Measurements from ENCODE around the gene PCDHGB6. TPM values are rescaled to one million over a fixed set of nuclear protein-coding genes. Genes with fewer than 3 reads are reported as not detected.
"Not testable (repeated sequence)": the region's sequence is repeated elsewhere in the genome, so short reads cannot be mapped to it uniquely, and the experiment has no call there.

The PCDHGB6 gene
- total RNA-seq (10 to 100 TPM in 1 of 2 donors, 1 to 10 TPM in 1; 10.0 to 10.6 TPM), polyA plus RNA-seq (ENCODE audit: insufficient read length in 2 of 2) (10 to 100 TPM; 22.0 to 25.7 TPM)
- long read RNA-seq, donor 1, full-length matches to known transcripts, result 15 of 15 reads
- long read RNA-seq, donor 1, partial matches to known transcripts, result 0 of 15 reads
- long read RNA-seq, donor 1, other reads (novel, unspliced or antisense), result 0 of 15 reads
- long read RNA-seq, donor 2, full-length matches to known transcripts, result 15 of 15 reads
- long read RNA-seq, donor 2, partial matches to known transcripts, result 0 of 15 reads
- long read RNA-seq, donor 2, other reads (novel, unspliced or antisense), result 0 of 15 reads
- long read RNA-seq, donor 3, full-length matches to known transcripts, result 14 of 14 reads
- long read RNA-seq, donor 3, partial matches to known transcripts, result 0 of 14 reads
- long read RNA-seq, donor 3, other reads (novel, unspliced or antisense), result 0 of 14 reads
- long read RNA-seq, donor 4, full-length matches to known transcripts, result 7 of 7 reads
- long read RNA-seq, donor 4, partial matches to known transcripts, result 0 of 7 reads
- long read RNA-seq, donor 4, other reads (novel, unspliced or antisense), result 0 of 7 reads

DNA sequence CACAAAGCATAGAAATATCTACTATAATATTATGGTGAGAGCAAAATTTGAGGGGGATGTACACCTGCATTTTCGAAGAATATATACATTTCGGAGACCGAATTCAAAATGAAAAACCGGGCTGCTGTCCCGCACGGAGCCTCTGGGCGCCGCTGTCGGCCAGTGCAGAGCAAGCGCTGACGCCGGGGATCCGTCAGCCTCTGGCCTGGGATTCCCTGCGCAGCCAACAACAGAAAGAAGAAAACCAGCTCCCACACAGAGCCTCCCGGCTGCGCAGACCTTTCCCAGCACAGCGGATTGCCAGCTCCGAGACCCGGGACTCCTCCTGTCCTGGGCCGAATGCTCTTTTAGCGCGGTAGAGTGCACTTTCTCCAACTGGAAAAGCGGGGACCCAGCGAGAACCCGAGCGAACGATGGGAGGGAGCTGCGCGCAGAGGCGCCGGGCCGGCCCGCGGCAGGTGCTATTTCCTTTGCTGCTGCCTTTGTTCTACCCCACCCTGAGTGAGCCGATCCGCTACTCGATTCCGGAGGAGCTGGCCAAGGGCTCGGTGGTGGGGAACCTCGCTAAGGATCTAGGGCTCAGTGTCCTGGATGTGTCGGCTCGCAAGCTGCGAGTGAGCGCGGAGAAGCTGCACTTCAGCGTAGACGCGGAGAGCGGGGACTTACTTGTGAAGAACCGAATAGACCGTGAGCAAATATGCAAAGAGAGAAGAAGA, at the start of gene PCDHGB6:
PCDHGB6 (plus strand) TSS at position 232 of the 716 bp plus-strand sequence; CDS start at position 414, 182 bp downstream.
- H3K27ac ChIP-seq (ENCODE audit: low read depth, low read length); H3K27me3 ChIP-seq (ENCODE audit: control insufficient read depth, insufficient read depth, low read length): not testable (repeated sequence)
- Histone ChIP-seq H3K36me3 (ENCODE audit: control insufficient read depth, insufficient read depth, low read length) (peaks cover 23% of the 10 kb centered on the region), H3K4me3 (ENCODE audit: low read depth, low read length) (peak within 1 kb of the TSS; percentile 27), H3K9me3 (ENCODE audit: control insufficient read depth, insufficient read depth, low read length) (peaks cover 53% of the 10 kb centered on the region), H3K4me1 (ENCODE audit: control insufficient read depth, insufficient read depth, low read length) (peaks cover 18% of the 10 kb centered on the region)
- DNase-seq (ENCODE audit: low read depth in 4 of 6, low spot score in 6 of 6), result peak in 2 of 6 donors; percentile 55 to 76
- 4% methylated on average over 46 of the region's 51 CpGs for WGBS (ENCODE audit: insufficient coverage)

DNA sequence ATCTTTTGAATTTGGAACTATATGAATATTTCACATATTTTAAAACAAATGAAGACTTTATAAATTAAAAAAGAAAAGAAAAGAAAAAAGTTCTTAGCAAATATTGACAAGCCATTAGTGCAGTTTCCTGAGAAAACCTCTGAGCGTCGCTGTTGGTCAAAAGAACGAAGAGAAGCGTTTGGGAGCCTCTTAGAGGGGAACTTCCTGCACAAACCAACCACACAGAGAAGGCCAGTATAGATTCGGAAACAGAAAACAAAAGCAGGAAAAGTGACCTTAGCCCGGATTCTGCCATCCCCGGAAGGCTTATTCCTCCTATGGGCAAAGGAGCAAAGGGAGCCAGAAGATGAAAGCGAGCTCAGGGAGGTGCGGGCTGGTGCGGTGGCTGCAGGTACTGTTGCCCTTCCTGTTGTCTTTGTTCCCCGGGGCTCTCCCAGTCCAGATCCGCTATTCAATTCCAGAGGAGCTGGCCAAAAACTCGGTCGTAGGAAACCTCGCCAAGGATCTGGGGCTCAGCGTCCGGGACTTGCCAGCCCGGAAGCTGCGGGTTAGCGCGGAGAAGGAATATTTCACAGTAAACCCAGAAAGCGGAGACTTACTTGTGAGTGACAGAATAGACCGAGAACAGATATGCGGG, 47.9 kb upstream of the PCDHGB6 start, which contains the start of gene PCDHGB2:
PCDHGB2 (plus strand) TSS at position 205 of the 637 bp plus-strand sequence; CDS start at position 347, 142 bp downstream.
- Histone ChIP-seq H3K27ac (ENCODE audit: low read depth, low read length) (no peak within 1 kb of the TSS), H3K36me3 (ENCODE audit: control insufficient read depth, insufficient read depth, low read length) (peaks cover 12% of the 10 kb centered on the region), H3K9me3 (ENCODE audit: control insufficient read depth, insufficient read depth, low read length) (peaks cover 52% of the 10 kb centered on the region), H3K27me3 (ENCODE audit: control insufficient read depth, insufficient read depth, low read length) (no peaks in the 10 kb centered on the region), H3K4me1 (ENCODE audit: control insufficient read depth, insufficient read depth, low read length) (peaks cover 5% of the 10 kb centered on the region), H3K4me3 (ENCODE audit: low read depth, low read length) (no peak within 1 kb of the TSS)
- 23% methylated on average over 24 of the region's 24 CpGs for WGBS (ENCODE audit: insufficient coverage)
- peak in 2 of 6 donors; percentile 21 to 30 for DNase-seq (ENCODE audit: low read depth in 4 of 6, low spot score in 6 of 6)

GRCh38 chr5:141360685-141361084, 47.1 kb upstream of the PCDHGB6 start:
- Histone ChIP-seq H3K4me3 (ENCODE audit: low read depth, low read length) (no peak overlapping the region), H3K36me3 (ENCODE audit: control insufficient read depth, insufficient read depth, low read length) (peaks cover 9% of the 10 kb centered on the region), H3K9me3 (ENCODE audit: control insufficient read depth, insufficient read depth, low read length) (peaks cover 55% of the 10 kb centered on the region), H3K27me3 (ENCODE audit: control insufficient read depth, insufficient read depth, low read length) (no peaks in the 10 kb centered on the region), H3K4me1 (ENCODE audit: control insufficient read depth, insufficient read depth, low read length) (peaks cover 5% of the 10 kb centered on the region), H3K27ac (ENCODE audit: low read depth, low read length) (no peak overlapping the region)
- 29% methylated on average over 14 of the region's 15 CpGs for WGBS (ENCODE audit: insufficient coverage)
- DNase-seq (ENCODE audit: low read depth in 4 of 6, low spot score in 6 of 6), result no peak

- Histone ChIP-seq H3K4me1 (ENCODE audit: control insufficient read depth, insufficient read depth, low read length) (peaks cover 5% of the 10 kb centered on the region), H3K9me3 (ENCODE audit: control insufficient read depth, insufficient read depth, low read length) (peaks cover 50% of the 10 kb centered on the region), H3K4me3 (ENCODE audit: low read depth, low read length) (no peak overlapping the region), H3K27ac (ENCODE audit: low read depth, low read length) (no peak overlapping the region), H3K27me3 (ENCODE audit: control insufficient read depth, insufficient read depth, low read length) (no peaks in the 10 kb centered on the region), H3K36me3 (ENCODE audit: control insufficient read depth, insufficient read depth, low read length) (peaks cover 3% of the 10 kb centered on the region)
- DNase-seq (ENCODE audit: low read depth in 4 of 6, low spot score in 6 of 6), result no peak
Observed at GRCh38 chr5:141362719-141363118, 45.1 kb upstream of the PCDHGB6 start.

GRCh38 chr5:141363952-141364660, 43.7 kb upstream of the PCDHGB6 start, which contains the start of gene PCDHGA5:
Gene PCDHGA5, plus strand, starts transcription at chr5:141364162. Its CDS starts 169 bp downstream, at chr5:141364331.
- Histone ChIP-seq H3K4me1 (ENCODE audit: control insufficient read depth, insufficient read depth, low read length) (peaks cover 5% of the 10 kb centered on the region), H3K9me3 (ENCODE audit: control insufficient read depth, insufficient read depth, low read length) (peaks cover 45% of the 10 kb centered on the region), H3K27ac (ENCODE audit: low read depth, low read length) (no peak within 1 kb of the TSS), H3K4me3 (ENCODE audit: low read depth, low read length) (no peak within 1 kb of the TSS), H3K36me3 (ENCODE audit: control insufficient read depth, insufficient read depth, low read length) (peaks cover 3% of the 10 kb centered on the region), H3K27me3 (ENCODE audit: control insufficient read depth, insufficient read depth, low read length) (no peaks in the 10 kb centered on the region)
- WGBS (ENCODE audit: insufficient coverage), result 10% methylated on average over 28 of the region's 34 CpGs
- peak in 2 of 6 donors; percentile 29 to 37 for DNase-seq (ENCODE audit: low read depth in 4 of 6, low spot score in 6 of 6)

DNA sequence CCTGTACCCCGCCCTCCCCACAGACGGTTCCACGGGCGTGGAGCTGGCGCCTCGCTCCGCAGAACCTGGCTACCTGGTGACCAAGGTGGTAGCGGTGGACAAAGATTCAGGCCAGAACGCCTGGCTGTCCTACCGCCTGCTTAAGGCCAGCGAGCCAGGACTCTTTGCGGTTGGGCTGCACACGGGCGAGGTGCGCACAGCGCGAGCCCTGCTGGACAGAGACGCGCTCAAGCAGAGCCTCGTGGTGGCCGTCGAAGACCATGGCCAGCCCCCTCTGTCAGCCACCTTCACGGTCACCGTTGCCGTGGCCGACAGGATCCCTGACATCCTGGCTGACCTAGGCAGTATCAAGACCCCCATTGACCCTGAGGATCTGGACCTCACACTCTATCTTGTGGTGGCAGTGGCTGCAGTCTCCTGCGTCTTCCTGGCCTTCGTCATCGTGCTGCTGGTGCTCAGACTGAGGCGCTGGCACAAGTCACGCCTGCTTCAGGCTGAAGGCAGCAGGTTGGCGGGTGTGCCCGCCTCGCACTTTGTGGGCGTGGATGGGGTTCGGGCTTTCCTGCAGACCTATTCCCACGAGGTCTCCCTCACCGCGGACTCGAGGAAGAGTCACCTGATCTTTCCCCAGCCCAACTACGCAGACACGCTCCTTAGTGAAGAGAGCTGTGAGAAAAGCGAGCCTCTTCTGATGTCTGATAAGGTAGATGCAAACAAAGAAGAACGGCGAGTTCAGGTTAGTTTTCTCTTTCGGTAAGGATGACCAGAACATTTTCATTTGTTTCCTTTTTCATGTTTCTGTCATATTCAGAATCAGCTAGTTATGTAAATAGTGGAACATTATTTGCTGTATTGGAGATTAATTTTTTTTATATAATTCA, 41.6 kb upstream of the PCDHGB6 start:
- no peak for DNase-seq (ENCODE audit: low read depth in 4 of 6, low spot score in 6 of 6)
- Histone ChIP-seq H3K9me3 (ENCODE audit: control insufficient read depth, insufficient read depth, low read length) (peaks cover 37% of the 10 kb centered on the region), H3K27me3 (ENCODE audit: control insufficient read depth, insufficient read depth, low read length) (no peaks in the 10 kb centered on the region), H3K27ac (ENCODE audit: low read depth, low read length) (no peak overlapping the region), H3K36me3 (ENCODE audit: control insufficient read depth, insufficient read depth, low read length) (peaks cover 3% of the 10 kb centered on the region), H3K4me1 (ENCODE audit: control insufficient read depth, insufficient read depth, low read length) (peaks cover 5% of the 10 kb centered on the region), H3K4me3 (ENCODE audit: low read depth, low read length) (no peak overlapping the region)
- 26% methylated on average over 35 of the region's 46 CpGs for WGBS (ENCODE audit: insufficient coverage)

DNA sequence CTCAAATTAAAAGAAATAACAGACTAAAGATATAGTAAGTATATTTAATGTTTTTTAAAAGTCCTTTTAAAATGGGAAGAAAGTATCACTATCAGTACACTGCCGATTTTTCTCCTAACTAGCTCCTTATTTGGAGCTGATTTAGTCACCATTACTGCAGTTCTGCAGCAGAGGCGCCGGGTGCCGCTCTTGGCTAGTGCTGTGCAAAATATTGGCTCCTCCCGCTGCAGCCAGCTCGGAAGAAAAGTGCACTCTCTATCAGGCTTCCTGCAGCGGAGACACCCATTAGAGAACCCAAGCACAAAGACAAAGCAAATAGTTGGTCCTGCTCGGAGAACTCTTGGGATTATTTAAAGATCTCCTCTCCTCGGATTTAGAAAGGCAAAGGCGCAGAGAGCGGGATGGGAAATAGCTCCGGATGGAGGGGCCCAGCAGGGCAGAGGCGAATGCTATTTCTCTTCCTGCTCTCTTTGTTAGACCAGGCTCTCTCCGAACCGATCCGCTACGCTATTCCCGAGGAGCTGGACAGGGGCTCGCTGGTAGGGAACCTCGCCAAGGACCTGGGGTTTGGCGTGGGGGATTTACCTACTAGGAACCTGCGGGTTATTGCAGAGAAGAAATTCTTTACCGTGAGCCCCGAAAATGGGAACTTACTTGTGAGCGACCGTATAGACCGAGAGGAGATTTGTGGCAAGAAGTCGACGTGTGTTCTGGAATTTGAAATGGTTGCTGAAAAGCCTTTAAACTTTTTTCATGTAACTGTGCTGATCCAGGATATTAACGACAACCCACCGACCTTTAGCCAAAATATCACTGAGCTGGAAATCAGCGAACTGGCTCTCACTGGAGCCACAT, 37.6 kb upstream of the PCDHGB6 start, which contains the start of gene PCDHGB3:
PCDHGB3 (plus strand) TSS at position 249 of the 855 bp plus-strand sequence; CDS start at position 402, 153 bp downstream.
- peaks cover 48% of the 10 kb centered on the region for H3K9me3 ChIP-seq (ENCODE audit: control insufficient read depth, insufficient read depth, low read length)
- no peak within 1 kb of the TSS for H3K4me3 ChIP-seq (ENCODE audit: low read depth, low read length)
- peaks cover 12% of the 10 kb centered on the region for H3K4me1 ChIP-seq (ENCODE audit: control insufficient read depth, insufficient read depth, low read length)
- peak in 2 of 6 donors; percentile 22 to 29 for DNase-seq (ENCODE audit: low read depth in 4 of 6, low spot score in 6 of 6)
- no peak within 1 kb of the TSS for H3K27ac ChIP-seq (ENCODE audit: low read depth, low read length)
- WGBS (ENCODE audit: insufficient coverage), result 18% methylated on average over 30 of the region's 32 CpGs
- peaks cover 10% of the 10 kb centered on the region for H3K36me3 ChIP-seq (ENCODE audit: control insufficient read depth, insufficient read depth, low read length)
- no peaks in the 10 kb centered on the region for H3K27me3 ChIP-seq (ENCODE audit: control insufficient read depth, insufficient read depth, low read length)
